ENCODE data around the gene C19orf38.

DNA sequence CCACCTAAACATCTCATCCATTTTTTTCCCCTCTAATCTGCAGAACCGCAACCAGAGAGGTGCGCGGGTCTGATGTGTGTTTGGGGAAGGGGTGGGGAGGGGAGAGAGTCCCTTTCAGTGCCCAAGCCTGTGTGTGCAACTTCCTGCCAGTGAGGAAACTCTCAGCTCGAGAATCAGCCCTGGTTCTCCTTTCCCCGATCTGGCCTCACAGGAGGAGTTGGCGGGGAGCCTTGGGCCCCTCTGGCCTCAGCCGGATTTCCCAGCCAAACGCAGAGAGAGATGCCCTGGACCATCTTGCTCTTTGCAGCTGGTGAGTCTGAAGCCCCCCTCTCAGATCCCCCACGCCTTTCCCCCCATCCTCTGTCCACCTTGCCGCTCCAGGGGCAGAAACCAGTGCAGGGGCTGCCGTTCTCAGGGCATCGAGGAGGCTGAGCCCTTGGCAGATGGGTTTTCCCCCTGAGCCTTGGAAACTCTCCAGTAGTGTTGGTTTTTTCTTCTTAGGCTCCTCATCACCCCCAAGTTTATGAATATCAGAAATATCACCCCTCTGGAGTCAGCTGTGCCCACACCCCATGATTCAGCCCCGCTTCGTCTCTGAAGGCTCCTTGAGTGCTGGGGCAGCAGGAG, at the start of gene C19orf38:
- TF ChIP-seq, protein P1, sequence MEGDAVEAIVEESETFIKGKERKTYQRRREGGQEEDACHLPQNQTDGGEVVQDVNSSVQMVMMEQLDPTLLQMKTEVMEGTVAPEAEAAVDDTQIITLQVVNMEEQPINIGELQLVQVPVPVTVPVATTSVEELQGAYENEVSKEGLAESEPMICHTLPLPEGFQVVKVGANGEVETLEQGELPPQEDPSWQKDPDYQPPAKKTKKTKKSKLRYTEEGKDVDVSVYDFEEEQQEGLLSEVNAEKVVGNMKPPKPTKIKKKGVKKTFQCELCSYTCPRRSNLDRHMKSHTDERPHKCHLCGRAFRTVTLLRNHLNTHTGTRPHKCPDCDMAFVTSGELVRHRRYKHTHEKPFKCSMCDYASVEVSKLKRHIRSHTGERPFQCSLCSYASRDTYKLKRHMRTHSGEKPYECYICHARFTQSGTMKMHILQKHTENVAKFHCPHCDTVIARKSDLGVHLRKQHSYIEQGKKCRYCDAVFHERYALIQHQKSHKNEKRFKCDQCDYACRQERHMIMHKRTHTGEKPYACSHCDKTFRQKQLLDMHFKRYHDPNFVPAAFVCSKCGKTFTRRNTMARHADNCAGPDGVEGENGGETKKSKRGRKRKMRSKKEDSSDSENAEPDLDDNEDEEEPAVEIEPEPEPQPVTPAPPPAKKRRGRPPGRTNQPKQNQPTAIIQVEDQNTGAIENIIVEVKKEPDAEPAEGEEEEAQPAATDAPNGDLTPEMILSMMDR (IDR thresholded peaks at IDR 0.05; ENCODE audit: insufficient read depth, low read length): no peak
- TF ChIP-seq POLR2AphosphoS5 (IDR thresholded peaks at IDR 0.05; ENCODE audit: low read depth): peak; percentile 67; the same call in 1 of the 2 replicates

Data from HL-60 (cell line).